ENCODE measurements around the gene TRAPPC10.

TRAPPC10 gene, protein sequence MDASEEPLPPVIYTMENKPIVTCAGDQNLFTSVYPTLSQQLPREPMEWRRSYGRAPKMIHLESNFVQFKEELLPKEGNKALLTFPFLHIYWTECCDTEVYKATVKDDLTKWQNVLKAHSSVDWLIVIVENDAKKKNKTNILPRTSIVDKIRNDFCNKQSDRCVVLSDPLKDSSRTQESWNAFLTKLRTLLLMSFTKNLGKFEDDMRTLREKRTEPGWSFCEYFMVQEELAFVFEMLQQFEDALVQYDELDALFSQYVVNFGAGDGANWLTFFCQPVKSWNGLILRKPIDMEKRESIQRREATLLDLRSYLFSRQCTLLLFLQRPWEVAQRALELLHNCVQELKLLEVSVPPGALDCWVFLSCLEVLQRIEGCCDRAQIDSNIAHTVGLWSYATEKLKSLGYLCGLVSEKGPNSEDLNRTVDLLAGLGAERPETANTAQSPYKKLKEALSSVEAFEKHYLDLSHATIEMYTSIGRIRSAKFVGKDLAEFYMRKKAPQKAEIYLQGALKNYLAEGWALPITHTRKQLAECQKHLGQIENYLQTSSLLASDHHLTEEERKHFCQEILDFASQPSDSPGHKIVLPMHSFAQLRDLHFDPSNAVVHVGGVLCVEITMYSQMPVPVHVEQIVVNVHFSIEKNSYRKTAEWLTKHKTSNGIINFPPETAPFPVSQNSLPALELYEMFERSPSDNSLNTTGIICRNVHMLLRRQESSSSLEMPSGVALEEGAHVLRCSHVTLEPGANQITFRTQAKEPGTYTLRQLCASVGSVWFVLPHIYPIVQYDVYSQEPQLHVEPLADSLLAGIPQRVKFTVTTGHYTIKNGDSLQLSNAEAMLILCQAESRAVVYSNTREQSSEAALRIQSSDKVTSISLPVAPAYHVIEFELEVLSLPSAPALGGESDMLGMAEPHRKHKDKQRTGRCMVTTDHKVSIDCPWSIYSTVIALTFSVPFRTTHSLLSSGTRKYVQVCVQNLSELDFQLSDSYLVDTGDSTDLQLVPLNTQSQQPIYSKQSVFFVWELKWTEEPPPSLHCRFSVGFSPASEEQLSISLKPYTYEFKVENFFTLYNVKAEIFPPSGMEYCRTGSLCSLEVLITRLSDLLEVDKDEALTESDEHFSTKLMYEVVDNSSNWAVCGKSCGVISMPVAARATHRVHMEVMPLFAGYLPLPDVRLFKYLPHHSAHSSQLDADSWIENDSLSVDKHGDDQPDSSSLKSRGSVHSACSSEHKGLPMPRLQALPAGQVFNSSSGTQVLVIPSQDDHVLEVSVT

DNA sequence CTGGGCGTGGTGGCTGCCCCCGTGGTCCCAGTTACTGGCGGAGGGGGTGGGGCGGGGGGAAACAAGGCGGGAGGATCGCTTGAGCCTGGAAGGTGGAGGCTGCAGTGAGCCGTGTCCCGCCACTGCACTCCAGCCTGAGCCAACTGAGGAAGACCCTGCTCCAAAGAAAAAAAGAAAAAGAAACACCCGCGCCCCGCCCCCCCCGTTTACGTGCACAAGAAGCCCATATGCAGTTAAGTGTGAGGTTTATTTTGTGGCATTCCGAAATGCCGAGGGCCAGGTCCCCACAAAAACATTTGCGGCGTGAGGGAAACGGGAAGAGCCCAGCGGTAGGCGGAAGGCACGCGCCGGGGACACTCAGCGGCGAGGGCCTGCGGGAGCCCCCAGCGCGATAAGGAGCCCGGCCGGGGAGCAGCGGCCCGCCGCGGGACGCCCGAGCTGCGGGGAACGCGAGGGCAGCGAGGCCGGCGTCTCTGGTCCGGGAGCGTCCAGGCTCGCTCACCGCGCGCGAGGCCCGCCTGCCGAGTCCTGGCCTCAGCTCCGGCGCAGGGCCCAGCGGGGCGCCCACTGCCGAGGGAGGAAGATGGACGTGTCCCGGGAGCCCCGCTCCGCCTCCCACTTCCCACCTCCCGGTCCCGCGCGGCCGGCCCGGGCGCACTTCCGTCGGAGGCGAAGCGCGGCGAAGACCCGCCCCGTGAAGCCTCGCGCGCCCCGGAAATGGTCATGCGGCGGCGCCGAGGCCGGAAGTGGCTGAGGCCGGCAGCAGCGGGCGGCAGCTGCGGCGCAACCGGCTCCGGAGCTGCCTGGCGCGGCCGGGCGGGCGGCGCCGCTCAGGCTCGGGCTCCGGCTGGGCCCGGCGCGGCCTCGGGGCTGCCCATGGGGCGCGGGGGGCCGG lies at the start of gene TRAPPC10:
Gene TRAPPC10 (plus strand): TSS at position 731 of the 895 bp plus-strand sequence. CDS start 185 bp downstream, outside the sequence.
- TF ChIP-seq CTCF (IDR thresholded peaks at IDR 0.05; ENCODE audit: low read length, missing control alignments), result no peak
- DNase-seq (ENCODE audit: low read depth), result peak; percentile 82
- H3K4me3 ChIP-seq (replicated peaks; ENCODE audit: low read depth, low read length), result peak within 1 kb of the TSS; percentile 71

DNA sequence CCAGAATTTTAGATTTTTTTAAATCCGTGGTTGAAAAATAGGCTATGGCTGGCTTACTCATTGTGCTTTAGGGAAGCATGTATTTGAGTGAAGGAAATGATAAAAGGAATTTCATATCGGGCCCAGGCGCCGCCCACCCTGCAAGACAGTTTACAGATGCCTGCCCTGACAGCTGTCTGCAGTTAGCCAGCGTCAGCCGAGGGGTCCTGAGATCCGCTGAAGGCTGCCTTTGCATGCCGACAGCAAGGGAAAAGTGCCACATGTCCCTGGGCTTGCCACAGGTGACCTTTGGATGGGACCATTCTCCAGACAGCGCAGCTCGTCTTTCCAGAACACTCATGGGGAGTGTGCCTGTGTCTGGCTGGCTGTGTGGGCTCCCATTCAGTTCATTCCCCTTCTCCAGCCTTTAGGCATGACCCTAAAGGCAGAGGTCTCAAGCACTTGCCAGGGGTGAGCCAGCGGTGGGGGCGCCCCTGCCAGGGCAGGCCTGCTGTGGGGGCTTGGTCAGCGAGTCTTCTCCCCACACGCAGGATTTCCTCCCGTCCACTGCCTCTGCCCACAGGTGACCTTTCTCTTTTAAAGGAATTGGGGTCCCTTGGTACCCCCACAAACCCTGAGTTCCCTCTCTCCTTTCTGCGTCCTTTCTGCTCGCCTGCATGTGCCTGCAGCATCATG lies 46.1 kb upstream of the TRAPPC10 start:
- TF ChIP-seq CTCF (IDR thresholded peaks at IDR 0.05; ENCODE audit: low read length, missing control alignments), result no peak
- DNase-seq (ENCODE audit: low read depth), result no peak
- no peak overlapping the region for H3K4me3 ChIP-seq (replicated peaks; ENCODE audit: low read depth, low read length)

DNA sequence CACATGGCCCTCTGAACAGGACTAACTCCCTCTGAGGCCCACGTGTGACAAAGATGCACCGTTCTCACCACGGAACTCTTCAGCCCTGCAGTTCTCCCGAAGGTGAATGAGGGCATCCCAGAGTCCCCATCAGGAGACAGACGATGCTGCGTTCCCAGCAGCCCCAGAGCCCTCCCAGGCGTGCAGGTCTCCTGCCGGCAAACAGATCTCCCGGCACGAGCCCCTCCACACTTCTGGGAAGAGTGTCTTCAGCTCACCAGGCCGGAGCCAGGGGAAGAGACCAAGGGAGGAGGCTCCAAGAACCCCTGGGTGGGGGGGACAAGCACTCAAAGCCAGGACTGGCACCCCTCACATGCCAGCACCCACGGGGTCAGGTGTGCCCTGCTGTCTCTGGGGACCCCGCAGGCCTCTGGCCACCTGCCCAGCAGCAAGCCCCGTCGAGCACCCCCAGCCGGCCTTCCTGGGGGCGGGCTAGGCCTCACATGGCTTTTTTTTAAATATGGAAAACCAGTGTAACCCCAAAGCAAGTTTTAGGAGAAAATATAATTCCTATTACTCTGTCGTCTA lies 45.1 kb upstream of the TRAPPC10 start:
- no peak for DNase-seq (ENCODE audit: low read depth)
- TF ChIP-seq CTCF (IDR thresholded peaks at IDR 0.05; ENCODE audit: low read length, missing control alignments), result no peak

DNA sequence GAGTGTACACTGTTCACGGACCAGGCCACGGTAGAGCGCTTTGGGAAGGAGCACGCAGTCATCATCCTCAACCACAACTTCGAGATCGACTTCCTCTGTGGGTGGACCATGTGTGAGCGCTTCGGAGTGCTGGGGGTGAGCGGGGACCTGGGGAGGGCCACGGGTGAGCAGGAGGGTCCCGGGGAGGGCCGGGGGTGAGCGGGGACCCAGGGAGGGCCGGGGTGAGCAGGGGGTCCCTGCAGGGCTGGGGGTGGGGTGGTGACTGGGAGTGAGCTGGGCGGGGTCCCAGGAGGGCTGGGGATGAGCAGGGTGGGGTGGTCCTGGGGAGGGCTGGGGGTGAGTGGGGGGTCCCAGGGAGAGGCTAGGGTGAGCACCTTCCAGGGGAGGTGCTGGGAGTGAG lies 44.1 kb upstream of the TRAPPC10 start:
- no peak for DNase-seq (ENCODE audit: low read depth)
- no peak for TF ChIP-seq CTCF (IDR thresholded peaks at IDR 0.05; ENCODE audit: low read length, missing control alignments)
- no peak overlapping the region for H3K4me3 ChIP-seq (replicated peaks; ENCODE audit: low read depth, low read length)

More for the DNA sequence above, 45.1 kb upstream of the TRAPPC10 start:
- no peak overlapping the region for H3K4me3 ChIP-seq (replicated peaks; ENCODE audit: low read depth, low read length)

DNA sequence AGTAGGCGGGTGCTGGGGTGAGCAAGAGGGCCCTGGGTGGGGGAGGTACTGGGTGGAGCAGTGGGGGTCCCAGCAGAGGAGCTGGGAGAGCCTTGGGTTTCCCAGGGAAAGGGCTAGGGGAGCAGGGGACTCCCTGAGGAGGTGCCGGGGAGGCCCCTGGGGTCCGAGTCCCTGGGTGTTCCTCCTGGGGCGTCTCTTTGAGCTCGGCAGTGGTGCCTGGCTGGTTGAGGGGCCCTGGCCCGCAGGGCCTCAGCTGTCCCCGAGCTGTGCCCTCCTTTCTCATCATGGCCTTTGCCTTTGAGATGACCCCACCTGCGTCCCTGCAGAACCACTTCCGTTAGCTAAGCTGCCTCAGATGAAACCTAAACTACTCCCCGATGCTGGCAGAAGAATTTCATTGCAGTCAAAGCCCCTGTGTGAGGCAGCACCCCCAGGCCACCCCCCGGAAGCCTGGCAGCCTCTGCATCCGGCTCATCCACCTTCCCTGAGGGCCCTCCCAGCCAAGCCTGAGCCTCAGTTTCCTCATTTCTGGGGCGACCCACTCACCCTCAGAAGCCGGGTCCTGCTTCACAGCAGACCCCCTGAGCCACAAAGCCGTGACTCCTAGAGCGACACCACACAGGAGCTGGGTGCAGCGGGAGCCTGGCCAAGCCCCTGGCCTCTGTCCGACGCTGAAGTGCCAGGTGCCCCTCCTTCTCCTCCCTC lies 43.5 kb upstream of the TRAPPC10 start:
- no peak overlapping the region for H3K4me3 ChIP-seq (replicated peaks; ENCODE audit: low read depth, low read length)
- no peak for TF ChIP-seq CTCF (IDR thresholded peaks at IDR 0.05; ENCODE audit: low read length, missing control alignments)
- DNase-seq (ENCODE audit: low read depth), result no peak
